K562 (cell line): Measurements from ENCODE around the gene DNAH3. TPM values are rescaled to one million over a fixed set of nuclear protein-coding genes. Genes with fewer than 3 reads are reported as not detected.

Experiments used
- ATAC-seq: fragments of 200-7000 bp; cut with Tn5 transposase; 3 replicates; pipeline ENCODE4 v1.9.1; 2020; ENCODE audit warnings: moderate library complexity
- BruUV-seq: library from RNA; stranded (reverse); fragments of 400-500 nt; replicated peaks from 2 replicates; lab custom pipeline; 2021; lab: Mats Ljungman, UMichigan
- CTCF ChIA-PET: fragments of 300-600 bp; formaldehyde crosslinking; extraction: SDS; loops from one replicate; lab custom pipeline; 2021; ENCODE audit warnings: low intra/inter-chr PET ratio; lab: Yijun Ruan, JAX
- POLR2A ChIA-PET: fragments of 300-600, 350-650 bp; sonication (Branson Sonifier 250); formaldehyde crosslinking; extraction: SDS; loops from one replicate; lab custom pipeline; 2021; ENCODE audit warnings: antibody characterized with exemption, inconsistent platforms; lab: Yijun Ruan, JAX
- DNase-seq, 4 experiments: peaks; one replicate each; pipeline versions ENCODE4 v3.0.0 to v3.0.0-alpha.2; 2011 to 2018; ENCODE audit warnings: low spot score in 3 of 4, mixed read lengths in 3 of 4; ENCODE audit errors: extremely low read depth in 1 of 4
- FAIRE-seq: peaks from 2 replicates; lab custom pipeline; 2011; peaks lifted over from hg19 to GRCh38; lab: Jason Lieb, UNC
- H2AFZ ChIP-seq: 2 replicates; pipeline ENCODE4 v1.6.0; 2011; ENCODE audit warnings: low read depth, low read length, control low read depth, inconsistent platforms
- H3K27ac ChIP-seq: fragments of 200-600 bp; 3 replicates; pipeline ENCODE4 v1.8.0; 2011; ENCODE audit warnings: low read depth, mild to moderate bottlenecking, control low read depth, inconsistent platforms, low read length, moderate library complexity, mixed read lengths; ENCODE audit errors: extremely low read depth
- H3K27me3 ChIP-seq, 2 experiments: fragments of 300-600 bp in 1 of 2; 2 replicates in 1 of 2; 3 replicates in 1 of 2; pipeline versions ENCODE4 v1.6.0 to v1.8.0; 2011; ENCODE audit warnings: inconsistent platforms in 2 of 2, low read length in 2 of 2, mild to moderate bottlenecking in 1 of 2, mixed read lengths in 1 of 2, moderate library complexity in 1 of 2; ENCODE audit not compliant: control insufficient read depth in 2 of 2, insufficient read depth in 2 of 2
- H3K36me3 ChIP-seq: fragments of 300-600 bp; 3 replicates; pipeline ENCODE4 v1.8.0; 2011; ENCODE audit warnings: mild to moderate bottlenecking, low read length, inconsistent platforms; ENCODE audit not compliant: control insufficient read depth, insufficient read depth
- H3K4me1 ChIP-seq, 2 experiments: fragments of 200-600 bp in 1 of 2; replicated peaks in 1 of 2; 2 replicates in 1 of 2; 3 replicates in 1 of 2; pipeline versions ENCODE4 v1.5.1 to v1.8.0; 2011; ENCODE audit warnings: inconsistent platforms in 2 of 2, low read length in 2 of 2, mild to moderate bottlenecking in 1 of 2, mixed read lengths in 1 of 2, moderate library complexity in 1 of 2; ENCODE audit not compliant: control insufficient read depth in 2 of 2, insufficient read depth in 2 of 2
- H3K4me2 ChIP-seq: 2 replicates; pipeline ENCODE4 v1.6.1; 2011; ENCODE audit warnings: low read length, control low read depth, inconsistent platforms, mixed read lengths; ENCODE audit not compliant: insufficient read depth
- H3K4me3 ChIP-seq: fragments of 200-600 bp; sonication (generic), shearing (Covaris generic); 2 replicates; pipeline ENCODE4 v1.5.1; 2016; ENCODE audit warnings: control low read depth, inconsistent platforms
- H3K79me2 ChIP-seq: fragments of 200-600 bp; 3 replicates; pipeline ENCODE4 v1.8.0; 2011; ENCODE audit warnings: low read length, inconsistent platforms; ENCODE audit not compliant: control insufficient read depth, insufficient read depth
- H3K9ac ChIP-seq, 2 experiments: 2 replicates each; pipeline versions ENCODE4 v1.6.0 to v1.6.1; 2011; ENCODE audit warnings: low read depth in 2 of 2, low read length in 2 of 2, control low read depth in 1 of 2, inconsistent platforms in 1 of 2, mild to moderate bottlenecking in 1 of 2, mixed read lengths in 1 of 2; ENCODE audit not compliant: insufficient read depth in 1 of 2
- H3K9me1 ChIP-seq: one replicate; pipeline ENCODE4 v1.6.0; 2011; ENCODE audit warnings: inconsistent platforms, mild to moderate bottlenecking, low read length, moderate library complexity; ENCODE audit not compliant: control insufficient read depth, insufficient read depth
- H3K9me3 ChIP-seq: replicated peaks from 2 replicates; pipeline ENCODE4 v1.5.1; 2011; ENCODE audit warnings: low read depth, low read length, inconsistent platforms; ENCODE audit not compliant: control insufficient read depth, insufficient read depth
- H4K20me1 ChIP-seq: replicated peaks from 2 replicates; pipeline ENCODE4 v1.6.1; 2011; ENCODE audit warnings: low read length, inconsistent platforms, mixed read lengths; ENCODE audit not compliant: control insufficient read depth, insufficient read depth
- ATF2 ChIP-seq: sonication (generic); formaldehyde crosslinking; IDR thresholded peaks from 2 replicates; pipeline ENCODE4 v1.8.1; 2022; ENCODE audit warnings: missing genetic modification reagents
- CBFA2T3 ChIP-seq: fragments of 450-650 bp; IDR thresholded peaks from 2 replicates; pipeline ENCODE4 v1.6.1; 2017
- CCNT2 ChIP-seq: IDR thresholded peaks from 2 replicates; pipeline ENCODE4 v1.6.1; 2011; ENCODE audit warnings: borderline replicate concordance, low read depth, mild to moderate bottlenecking, moderate library complexity, mixed read lengths, low read length; ENCODE audit not compliant: insufficient read length; ENCODE audit errors: extremely low read depth
- GABPB2 ChIP-seq: fragments of 250-450 bp; sonication (Bioruptor Pico); conservative IDR thresholded peaks from 2 replicates; pipeline ENCODE4 v1.5.1; 2021; ENCODE audit warnings: mild to moderate bottlenecking
- TEAD4 ChIP-seq, 2 experiments: sonication (generic) in 1 of 2; formaldehyde crosslinking in 1 of 2; IDR thresholded peaks; 2 replicates each; pipeline versions ENCODE4 v1.6.1 to v1.8.0; 2012 to 2022; ENCODE audit warnings: borderline replicate concordance in 1 of 2, inconsistent platforms in 1 of 2, low read length in 1 of 2, mild to moderate bottlenecking in 1 of 2, missing genetic modification reagents in 1 of 2
- YBX1 ChIP-seq: fragments of 450-650 bp; IDR thresholded peaks from 2 replicates; pipeline ENCODE4 v1.7.1; 2016; ENCODE audit warnings: mild to moderate bottlenecking
- ZKSCAN3 ChIP-seq: fragments of 250-450 bp; sonication (Bioruptor Pico); IDR thresholded peaks from 2 replicates; pipeline ENCODE4 v1.4.0; 2020
- WGBS: fragments of 100-300 bp; shearing (Covaris generic); methylation state at CpG from one replicate; pipeline ENCODE4 v1.1.6; 2016; ENCODE audit warnings: low coverage, mixed read lengths; ENCODE audit not compliant: insufficient coverage; ENCODE audit errors: missing lambda C conversion rate; 5-methylcytosine and 5-hydroxymethylcytosine counted together
- in situ Hi-C: fragments of 300-500 bp; cut with MboI; formaldehyde crosslinking; loops from 4 replicates; pipeline ENCODE4 v1.15.0; 2018; ENCODE audit warnings: inconsistent platforms, mixed read lengths
- intact Hi-C: fragments of 100-400 bp; cut with micrococcal nuclease; formaldehyde crosslinking; loops from 2 replicates; pipeline ENCODE4 v1.14.2; 2022
- polyA plus RNA-seq, 8 experiments: library from polyadenylated mRNA; depleted of rRNA in 4 of 8; stranded (reverse) in 5 of 8; unstranded in 3 of 8; fragments of >200 nt; fragmentation: Nextera tagmentation in 2 of 8; fragmentation: Illumina TruSeq in 1 of 8; extraction: Ambion mirVana in 2 of 8; extraction: Trizol in 1 of 8; gene quantifications; 2 replicates each; pipeline versions ENCODE4 v1.2.1 to v1.2.3, GENCODE V29; 2011 to 2014; ENCODE audit warnings: inconsistent platforms in 1 of 8, missing spikeins in 1 of 8
- total RNA-seq, 7 experiments: library from RNA; depleted of rRNA in 6 of 7; stranded (reverse); fragments of >200 nt in 6 of 7; fragmentation: Illumina TruSeq in 2 of 7; extraction: Trizol in 2 of 7; gene quantifications; 2 replicates each; pipeline versions ENCODE4 v1.2.1 to v1.2.3, GENCODE V29; 2011 to 2021; ENCODE audit warnings: low replicate concordance in 1 of 7

DNAH3 gene
- total and polyA plus RNA-seq, 9 of the 15 experiments (the other 6 are each of a cell fraction or from before 2014, with no cell fraction given) = 0.32 to 0.84 (median 0.44) TPM

DNA sequence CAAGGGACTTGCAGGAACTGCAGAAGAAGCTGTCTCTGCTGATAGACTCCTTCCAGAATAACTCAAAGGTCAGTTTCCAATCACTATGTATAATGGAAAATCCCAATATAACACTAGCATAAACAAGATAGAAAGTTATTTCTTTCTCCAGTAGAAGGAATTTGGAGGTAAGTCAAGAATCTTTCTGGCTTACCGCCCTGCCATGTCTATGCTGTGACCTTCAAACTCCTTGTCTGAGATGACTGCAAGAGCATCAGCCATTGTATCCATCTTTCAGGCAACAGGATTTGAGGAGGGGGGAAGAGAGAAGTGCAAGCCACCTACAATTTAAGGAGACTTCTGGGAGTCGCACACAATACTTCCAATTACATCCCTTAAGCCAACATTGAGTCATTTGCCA is 10.6 kb upstream of the DNAH3 start (continued):
- TF ChIP-seq CCNT2 = no peak

- Histone ChIP-seq H3K27me3 (no peaks in the 10 kb centered on the region), H3K4me2 (no peak overlapping the region), H3K9me3 (no peaks in the 10 kb centered on the region), H3K36me3 (peaks cover 23% of the 10 kb centered on the region), H3K4me3 (no peak overlapping the region), H3K79me2 (peaks cover 3% of the 10 kb centered on the region; the same call in 1 of the 3 replicates), H3K4me1 (peaks cover 10 to 17% of the 10 kb centered on the region in 2 experiments), H4K20me1 (no peaks in the 10 kb centered on the region), H2AFZ (no peak overlapping the region), H3K9me1 (no peaks in the 10 kb centered on the region), H3K9ac (no peak overlapping the region; a peak in 1 of 4 replicates), H3K27ac (no peak overlapping the region)
- no peak for DNase-seq
- intact Hi-C loops = no loop called here
- WGBS = 71% methylated on average over 1 of the region's 1 CpG
- FAIRE-seq = no peak
- TF ChIP-seq ZKSCAN3 (CRISPR knock-in tag) = no peak
- TF ChIP-seq ATF2 (CRISPR knock-in tag) = no peak
- TF ChIP-seq CBFA2T3 = no peak
- TF ChIP-seq GABPB2 (CRISPR knock-in tag) = no peak
- no peak for TF ChIP-seq TEAD4 (IDR thresholded peaks at IDR 0.05; ENCODE audit: low read length)
- no peak for TF ChIP-seq TEAD4 (CRISPR knock-in tag; IDR thresholded peaks at IDR 0.05; ENCODE audit: borderline replicate concordance)
- TF ChIP-seq YBX1 = no peak
- POLR2A ChIA-PET = interaction anchor here (0.7 to 1.4 kb wide), 3 partner anchors 10 to 1466 kb away, joined by 3 to 5 read pairs (median 4); partner anchors contain the start of gene DNAH3
- in situ Hi-C loops = no loop called here
- no TSS peak for BruUV-seq
- no peak for ATAC-seq
- CTCF ChIA-PET = interaction anchor here (0.6 kb wide), 1 partner anchor 1028 kb away, joined by 3 read pairs; no protein-coding TSS in a partner anchor
Measured at GRCh38 chr16:21160276-21160675, 9.6 kb upstream of the DNAH3 start.
